ENCODE data around the gene COL6A6. TPM values are rescaled to one million over a fixed set of nuclear protein-coding genes. Genes with fewer than 3 reads are reported as not detected.
A peak's percentile ranks its signal among the peaks of the same experiment; 100 is the strongest.

The COL6A6 gene, protein sequence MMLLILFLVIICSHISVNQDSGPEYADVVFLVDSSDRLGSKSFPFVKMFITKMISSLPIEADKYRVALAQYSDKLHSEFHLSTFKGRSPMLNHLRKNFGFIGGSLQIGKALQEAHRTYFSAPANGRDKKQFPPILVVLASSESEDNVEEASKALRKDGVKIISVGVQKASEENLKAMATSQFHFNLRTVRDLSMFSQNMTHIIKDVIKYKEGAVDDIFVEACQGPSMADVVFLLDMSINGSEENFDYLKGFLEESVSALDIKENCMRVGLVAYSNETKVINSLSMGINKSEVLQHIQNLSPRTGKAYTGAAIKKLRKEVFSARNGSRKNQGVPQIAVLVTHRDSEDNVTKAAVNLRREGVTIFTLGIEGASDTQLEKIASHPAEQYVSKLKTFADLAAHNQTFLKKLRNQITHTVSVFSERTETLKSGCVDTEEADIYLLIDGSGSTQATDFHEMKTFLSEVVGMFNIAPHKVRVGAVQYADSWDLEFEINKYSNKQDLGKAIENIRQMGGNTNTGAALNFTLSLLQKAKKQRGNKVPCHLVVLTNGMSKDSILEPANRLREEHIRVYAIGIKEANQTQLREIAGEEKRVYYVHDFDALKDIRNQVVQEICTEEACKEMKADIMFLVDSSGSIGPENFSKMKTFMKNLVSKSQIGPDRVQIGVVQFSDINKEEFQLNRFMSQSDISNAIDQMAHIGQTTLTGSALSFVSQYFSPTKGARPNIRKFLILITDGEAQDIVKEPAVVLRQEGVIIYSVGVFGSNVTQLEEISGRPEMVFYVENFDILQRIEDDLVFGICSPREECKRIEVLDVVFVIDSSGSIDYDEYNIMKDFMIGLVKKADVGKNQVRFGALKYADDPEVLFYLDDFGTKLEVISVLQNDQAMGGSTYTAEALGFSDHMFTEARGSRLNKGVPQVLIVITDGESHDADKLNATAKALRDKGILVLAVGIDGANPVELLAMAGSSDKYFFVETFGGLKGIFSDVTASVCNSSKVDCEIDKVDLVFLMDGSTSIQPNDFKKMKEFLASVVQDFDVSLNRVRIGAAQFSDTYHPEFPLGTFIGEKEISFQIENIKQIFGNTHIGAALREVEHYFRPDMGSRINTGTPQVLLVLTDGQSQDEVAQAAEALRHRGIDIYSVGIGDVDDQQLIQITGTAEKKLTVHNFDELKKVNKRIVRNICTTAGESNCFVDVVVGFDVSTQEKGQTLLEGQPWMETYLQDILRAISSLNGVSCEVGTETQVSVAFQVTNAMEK (N-terminal part only)
- 1 to 10 TPM in 1 of 4 donors, under 1 TPM in 3; 0.06 to 5.2 (median 0.57) TPM for total RNA-seq

DNA sequence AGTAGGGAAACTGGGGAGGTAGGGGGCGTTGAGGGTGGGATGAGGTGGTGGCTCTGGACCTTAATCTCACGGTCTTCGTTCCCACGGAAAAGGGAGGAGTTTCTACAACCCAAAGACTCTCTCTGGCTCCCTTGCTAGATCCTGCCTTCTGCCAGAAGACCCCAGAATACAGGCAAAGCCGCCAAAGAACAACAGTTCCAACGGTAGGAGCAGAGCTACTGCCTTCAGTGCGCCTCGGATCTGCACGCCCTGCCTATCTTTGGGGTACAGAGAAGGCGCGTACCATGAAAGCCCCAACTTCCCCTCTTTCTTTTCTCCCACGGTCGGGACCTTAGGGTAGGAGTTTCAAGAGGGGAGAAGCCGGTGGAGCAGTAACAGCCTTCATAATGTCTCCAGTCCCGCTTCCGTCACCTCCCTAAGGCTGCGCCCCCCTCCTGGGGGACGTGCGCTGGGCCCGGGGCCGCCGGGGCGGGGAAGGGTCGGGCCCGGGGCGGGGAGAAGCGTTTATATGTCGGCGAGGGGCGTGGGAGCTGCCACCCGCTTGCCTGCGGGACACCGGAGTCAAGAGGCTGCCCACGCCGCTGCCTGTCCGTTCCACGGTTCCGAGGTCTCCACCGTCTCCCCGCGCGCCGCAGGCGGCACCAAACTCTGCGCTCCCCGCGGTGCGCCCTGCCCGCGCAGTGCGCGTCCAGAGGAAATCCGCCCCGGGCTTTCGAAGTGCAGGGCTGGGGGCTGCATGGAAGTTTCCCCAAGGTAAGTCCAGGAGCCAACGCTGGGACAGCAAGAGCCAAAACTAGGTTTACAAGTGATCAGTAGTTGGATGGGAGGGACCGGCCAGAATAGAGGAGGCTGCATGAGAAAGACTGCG lies at the start of gene COL6A6:
Gene COL6A6 (plus strand): TSS at position 533 of the 868 bp plus-strand sequence. CDS start 43,188 bp downstream, outside the sequence.
- DNase-seq (ENCODE audit: low spot score) = no peak
- ATAC-seq (ENCODE audit: low FRiP score) = peak; percentile 61
- TF ChIP-seq, protein P1, sequence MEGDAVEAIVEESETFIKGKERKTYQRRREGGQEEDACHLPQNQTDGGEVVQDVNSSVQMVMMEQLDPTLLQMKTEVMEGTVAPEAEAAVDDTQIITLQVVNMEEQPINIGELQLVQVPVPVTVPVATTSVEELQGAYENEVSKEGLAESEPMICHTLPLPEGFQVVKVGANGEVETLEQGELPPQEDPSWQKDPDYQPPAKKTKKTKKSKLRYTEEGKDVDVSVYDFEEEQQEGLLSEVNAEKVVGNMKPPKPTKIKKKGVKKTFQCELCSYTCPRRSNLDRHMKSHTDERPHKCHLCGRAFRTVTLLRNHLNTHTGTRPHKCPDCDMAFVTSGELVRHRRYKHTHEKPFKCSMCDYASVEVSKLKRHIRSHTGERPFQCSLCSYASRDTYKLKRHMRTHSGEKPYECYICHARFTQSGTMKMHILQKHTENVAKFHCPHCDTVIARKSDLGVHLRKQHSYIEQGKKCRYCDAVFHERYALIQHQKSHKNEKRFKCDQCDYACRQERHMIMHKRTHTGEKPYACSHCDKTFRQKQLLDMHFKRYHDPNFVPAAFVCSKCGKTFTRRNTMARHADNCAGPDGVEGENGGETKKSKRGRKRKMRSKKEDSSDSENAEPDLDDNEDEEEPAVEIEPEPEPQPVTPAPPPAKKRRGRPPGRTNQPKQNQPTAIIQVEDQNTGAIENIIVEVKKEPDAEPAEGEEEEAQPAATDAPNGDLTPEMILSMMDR (IDR thresholded peaks at IDR 0.05) = no peak

DNA sequence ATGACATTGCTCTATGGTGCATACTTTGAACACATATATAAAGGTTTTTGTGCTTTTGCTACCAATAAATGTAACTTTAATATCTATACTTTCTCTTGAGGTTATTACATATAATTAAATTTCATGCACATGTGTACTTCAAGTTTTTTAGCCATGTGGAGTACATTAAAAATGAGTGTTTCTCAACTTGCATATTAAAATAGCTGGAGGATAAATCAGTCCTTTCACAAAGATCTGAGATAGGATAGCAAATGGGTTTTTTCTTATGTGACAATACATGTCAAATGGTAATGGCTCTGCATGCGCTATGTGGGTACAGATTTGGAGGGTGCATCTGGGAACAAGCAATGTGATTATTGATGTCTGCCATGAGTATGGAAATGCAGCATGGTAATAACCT lies 48.7 kb upstream of the COL6A6 start:
- TF ChIP-seq, protein P1 (IDR thresholded peaks at IDR 0.05) = no peak
- ATAC-seq (ENCODE audit: low FRiP score) = no peak
- DNase-seq (ENCODE audit: low spot score) = no peak

DNA sequence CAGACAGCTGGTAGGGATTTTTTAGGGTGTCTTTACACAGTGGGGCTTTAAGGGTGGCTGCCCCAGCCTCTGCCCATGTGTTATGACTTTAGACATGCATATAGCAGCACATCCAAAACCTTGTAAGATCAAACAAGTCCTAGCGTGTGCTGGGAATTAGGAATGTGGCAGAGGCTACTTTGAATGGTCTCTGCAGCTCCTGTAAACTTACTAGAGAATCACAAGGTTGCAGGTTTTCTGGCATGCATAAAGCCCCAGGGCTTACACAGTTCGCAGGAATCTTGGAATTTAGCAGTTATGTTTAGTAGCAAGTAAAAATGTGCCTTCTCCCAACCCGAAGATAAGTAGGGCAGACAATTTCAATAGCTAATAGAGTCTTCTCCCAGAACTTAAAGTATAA lies 46.9 kb upstream of the COL6A6 start:
- TF ChIP-seq, protein P1 (IDR thresholded peaks at IDR 0.05) = no peak
- no peak for DNase-seq (ENCODE audit: low spot score)
- no peak for ATAC-seq (ENCODE audit: low FRiP score)

DNA sequence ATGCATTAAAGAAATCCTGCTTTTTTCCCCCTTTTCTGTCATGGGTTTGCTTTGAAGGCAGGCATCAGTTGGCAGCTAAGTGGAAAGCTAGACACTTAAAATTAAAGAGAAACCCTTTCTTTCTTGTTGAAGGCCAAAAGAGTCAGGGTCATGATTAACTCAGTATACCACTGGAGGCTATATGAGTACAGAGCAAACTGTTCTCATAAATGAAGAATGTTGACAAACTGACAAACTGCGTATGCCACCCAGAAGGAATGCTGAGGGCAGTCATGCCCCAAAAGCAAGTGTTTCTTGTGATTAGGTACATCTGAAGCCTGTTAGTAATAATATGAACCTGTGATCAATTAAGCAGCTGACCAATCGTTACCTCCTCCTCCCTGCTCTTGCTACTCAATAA lies 43.6 kb upstream of the COL6A6 start:
- no peak for ATAC-seq (ENCODE audit: low FRiP score)
- TF ChIP-seq, protein P1 (IDR thresholded peaks at IDR 0.05) = no peak
- no peak for DNase-seq (ENCODE audit: low spot score)

DNA sequence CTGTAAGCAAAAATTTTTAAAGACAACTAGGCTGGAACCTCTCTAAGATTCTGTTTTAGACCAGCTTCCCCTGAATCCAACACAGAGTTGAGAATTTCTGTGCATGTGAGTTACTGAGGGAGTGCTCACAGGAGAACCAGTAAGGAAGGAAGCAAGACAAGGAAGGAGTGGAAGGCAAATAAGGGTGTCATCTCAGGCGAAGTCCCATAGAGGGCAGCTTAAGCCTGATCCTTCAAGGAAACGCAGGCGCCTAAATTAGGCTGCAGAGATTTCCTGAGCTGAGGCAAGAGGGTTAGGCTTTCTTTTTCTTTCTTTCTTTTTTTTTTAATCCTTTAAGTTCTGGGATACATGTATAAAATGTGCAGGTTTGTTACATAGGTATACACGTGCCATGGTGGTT lies 36.2 kb upstream of the COL6A6 start:
- TF ChIP-seq, protein P1 (IDR thresholded peaks at IDR 0.05) = no peak
- DNase-seq (ENCODE audit: low spot score) (no peak), ATAC-seq (ENCODE audit: low FRiP score) (no peak)

DNA sequence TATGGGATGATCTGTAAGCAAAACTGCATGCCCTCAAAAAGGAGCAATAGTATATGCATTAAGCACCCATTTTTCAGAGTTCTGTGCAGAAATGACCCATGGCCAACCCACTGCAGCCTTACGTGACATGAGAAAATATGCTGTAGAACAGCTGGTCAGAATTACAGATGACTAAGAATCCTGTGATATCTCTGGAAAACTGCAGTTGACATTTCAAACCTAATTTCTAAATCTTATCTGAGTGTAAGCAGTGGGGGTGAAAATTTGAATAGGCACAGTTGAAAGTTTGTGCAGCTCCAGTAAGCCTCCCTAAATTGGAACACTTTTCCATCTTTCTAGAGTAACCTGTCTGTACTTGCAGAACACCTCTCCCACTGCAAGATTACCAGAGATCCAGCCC lies 28.7 kb upstream of the COL6A6 start:
- TF ChIP-seq, protein P1 (IDR thresholded peaks at IDR 0.05) = no peak

More for the DNA sequence above, 28.7 kb upstream of the COL6A6 start:
- DNase-seq (ENCODE audit: low spot score) = no peak
- ATAC-seq (ENCODE audit: low FRiP score) = no peak

Data from omental fat pad (tissue), 4 donors.